H1 (cell line): ENCODE measurements around the gene MYADM. TPM values are rescaled to one million over a fixed set of nuclear protein-coding genes. Genes with fewer than 3 reads are reported as not detected.

ENCODE experiments used
- ATF2 ChIP-seq: IDR thresholded peaks from 2 replicates; pipeline ENCODE4 v1.6.1; 2012; ENCODE audit warnings: low read length, inconsistent platforms
- BACH1 ChIP-seq: IDR thresholded peaks from 2 replicates; pipeline ENCODE4 v1.6.1; 2012; ENCODE audit warnings: low read length, improper control_type of control experiment
- CEBPB ChIP-seq: IDR thresholded peaks from 2 replicates; pipeline ENCODE4 v1.6.1; 2012; ENCODE audit warnings: low read depth, low read length
- CHD1 ChIP-seq: IDR thresholded peaks from 2 replicates; pipeline ENCODE4 v1.6.1; 2012; ENCODE audit warnings: low read depth, low read length, improper control_type of control experiment
- CHD2 ChIP-seq: IDR thresholded peaks from 2 replicates; pipeline ENCODE4 v1.6.1; 2012; ENCODE audit warnings: low read length, improper control_type of control experiment
- CREB1 ChIP-seq: IDR thresholded peaks from 2 replicates; pipeline ENCODE4 v1.6.1; 2012; ENCODE audit warnings: inconsistent platforms
- E2F6 ChIP-seq: IDR thresholded peaks from 2 replicates; pipeline ENCODE4 v1.6.1; 2012; ENCODE audit warnings: inconsistent platforms
- KDM4A ChIP-seq: IDR thresholded peaks from one replicate; pipeline ENCODE4 v1.7.1; 2012; ENCODE audit warnings: low read depth, mild to moderate bottlenecking, moderate library complexity, low read length, inconsistent platforms; ENCODE audit not compliant: severe bottlenecking
- PHF8 ChIP-seq: fragments of 200-600 bp; sonication (generic); conservative IDR thresholded peaks from 2 replicates; pipeline ENCODE4 v1.7.1; 2012; ENCODE audit warnings: low read depth, mild to moderate bottlenecking, inconsistent platforms, low read length, moderate library complexity
- POLR2A ChIP-seq, 2 experiments: IDR thresholded peaks; 1 replicate in 1 of 2; 2 replicates in 1 of 2; pipeline ENCODE4 v1.6.1; 2011; ENCODE audit warnings: low read depth in 2 of 2, low read length in 2 of 2, mild to moderate bottlenecking in 2 of 2; ENCODE audit errors: control extremely low read depth in 1 of 2
- POU5F1 ChIP-seq: IDR thresholded peaks from 2 replicates; pipeline ENCODE4 v1.6.1; 2011; ENCODE audit warnings: low read depth, mild to moderate bottlenecking, low read length, moderate library complexity
- RAD21 ChIP-seq, 2 experiments: IDR thresholded peaks in 1 of 2; conservative IDR thresholded peaks in 1 of 2; 2 replicates each; pipeline ENCODE4 v1.6.1; 2011; ENCODE audit warnings: low read depth in 2 of 2, low read length in 2 of 2, improper control_type of control experiment in 1 of 2, inconsistent platforms in 1 of 2, mild to moderate bottlenecking in 1 of 2, moderate library complexity in 1 of 2
- RBBP5 ChIP-seq: IDR thresholded peaks from 2 replicates; pipeline ENCODE4 v1.7.1; 2012; ENCODE audit warnings: low read depth, mild to moderate bottlenecking, inconsistent platforms, low read length, moderate library complexity, borderline replicate concordance
- RFX5 ChIP-seq: IDR thresholded peaks from 2 replicates; pipeline ENCODE4 v1.6.1; 2011; ENCODE audit warnings: low read depth, low read length, improper control_type of control experiment, borderline replicate concordance
- SIN3A ChIP-seq, 2 experiments: IDR thresholded peaks in 1 of 2; conservative IDR thresholded peaks in 1 of 2; 2 replicates each; pipeline ENCODE4 v1.6.1; 2011 to 2012; ENCODE audit warnings: low read length in 2 of 2, improper control_type of control experiment in 1 of 2, low read depth in 1 of 2, mild to moderate bottlenecking in 1 of 2
- SIRT6 ChIP-seq: IDR thresholded peaks from one replicate; pipeline ENCODE4 v1.7.1; 2012; ENCODE audit warnings: low read length, inconsistent platforms
- SIX5 ChIP-seq: IDR thresholded peaks from 2 replicates; pipeline ENCODE4 v1.6.1; 2011; ENCODE audit warnings: mild to moderate bottlenecking, low read depth, low read length
- SP2 ChIP-seq: IDR thresholded peaks from 2 replicates; pipeline ENCODE4 v1.6.1; 2012; ENCODE audit warnings: mild to moderate bottlenecking, low read length, inconsistent platforms
- SP4 ChIP-seq: IDR thresholded peaks from 2 replicates; pipeline ENCODE4 v1.6.1; 2012; ENCODE audit warnings: low read length, inconsistent platforms
- SRF ChIP-seq: IDR thresholded peaks from 2 replicates; pipeline ENCODE4 v1.6.1; 2011; ENCODE audit warnings: mild to moderate bottlenecking, low read depth, low read length, moderate library complexity
- SUZ12 ChIP-seq: fragments of 200-600 bp; sonication (generic); IDR thresholded peaks from 2 replicates; pipeline ENCODE4 v1.6.1; 2012; ENCODE audit warnings: mild to moderate bottlenecking, inconsistent platforms, low read length, moderate library complexity, mixed read lengths
- TCF12 ChIP-seq: IDR thresholded peaks from 2 replicates; pipeline ENCODE4 v1.6.1; 2011; ENCODE audit warnings: low read depth, mild to moderate bottlenecking, low read length
- TEAD4 ChIP-seq: IDR thresholded peaks from 2 replicates; pipeline ENCODE4 v1.6.1; 2012; ENCODE audit warnings: low read depth, low read length, inconsistent platforms, mixed read lengths
- polyA plus RNA-seq, 7 experiments: library from polyadenylated mRNA; depleted of rRNA in 3 of 7; stranded (reverse) in 5 of 7; unstranded in 2 of 7; fragments of >200 nt in 5 of 7; fragments of 200-250 nt in 2 of 7; gene quantifications; 1 replicate in 5 of 7; 2 replicates in 1 of 7; 4 replicates in 1 of 7; pipeline versions ENCODE4 v1.2.1 to v1.2.3, GENCODE V29; 2011 to 2013; ENCODE audit warnings: missing spikeins in 2 of 7, mixed read lengths in 2 of 7
- total RNA-seq: library from RNA; stranded (reverse); fragmentation: NEBNext Ultra II Directional; extraction: Animal tissue kit (Norgen Biotek cat#: 25700); gene quantifications from 2 replicates; pipeline ENCODE4 v1.2.1, GENCODE V29; 2021

MYADM gene
- total and polyA plus RNA-seq, 2 of the 8 experiments (the other 6 are each of a cell fraction or from before 2014, with no cell fraction given) = 70.1 to 74.2 TPM

- TF ChIP-seq ATF2 (no peak; the same call in 1 of the 2 replicates), CHD1 (no peak), RBBP5 (no peak), SRF (no peak), SIN3A (conservative IDR thresholded peaks at IDR 0.05 in 1 of 2, IDR thresholded peaks at IDR 0.05 in 1 of 2; ENCODE audit: low read depth in 1 of 2, low read length in 2 of 2) (peak; percentile 41 to 84; a peak in 2 of 4 replicates), POLR2A (IDR thresholded peaks at IDR 0.05; ENCODE audit: control extremely low read depth in 1 of 2, low read depth in 2 of 2, low read length in 2 of 2) (peak in 1 of 2 experiments; percentile 72; a peak in 2 of 3 replicates), CHD2 (no peak; the same call in 1 of the 2 replicates), SUZ12 (no peak), SIRT6 (no peak), CEBPB (no peak), POU5F1 (no peak), SIX5 (no peak), RAD21 (IDR thresholded peaks at IDR 0.05 in 1 of 2, conservative IDR thresholded peaks at IDR 0.05 in 1 of 2; ENCODE audit: low read depth in 2 of 2, low read length in 2 of 2) (no peak), SP2 (no peak), CREB1 (peak; percentile 70; the same call in 1 of the 2 replicates), PHF8 (peak; percentile 68), TCF12 (peak; percentile 90), E2F6 (no peak), SP4 (no peak; the same call in 1 of the 2 replicates), KDM4A (no peak), BACH1 (no peak), RFX5 (peak; percentile 40; the same call in 1 of the 2 replicates), TEAD4 (0 out of 2 replicates have a peak, but pooled peaks have one; percentile 5)
Observed at GRCh38 chr19:53867225-53868090, at the start of gene MYADM (continued).
